K562 (cell line): ENCODE data around the gene ZC3H18.

Experiments
- CTCF ChIP-seq, 3 experiments: IDR thresholded peaks in 2 of 3; conservative IDR thresholded peaks in 1 of 3; 2 replicates each; pipeline ENCODE4 v1.5.1; 2011 to 2012; ENCODE audit warnings: low read length in 3 of 3, mild to moderate bottlenecking in 3 of 3, control low read depth in 2 of 3, improper control_type of control experiment in 1 of 3, inconsistent platforms in 1 of 3, low read depth in 1 of 3, mixed read lengths in 1 of 3, moderate library complexity in 1 of 3; ENCODE audit not compliant: insufficient read depth in 2 of 3
- JUND ChIP-seq, 2 experiments: IDR thresholded peaks; 2 replicates in 1 of 2; 3 replicates in 1 of 2; pipeline ENCODE4 v1.6.1; 2011; ENCODE audit warnings: borderline replicate concordance in 2 of 2, low read depth in 2 of 2, low read length in 2 of 2, improper control_type of control experiment in 1 of 2, missing biosample characterization in 1 of 2, missing genetic modification characterization in 1 of 2, missing genetic modification reagents in 1 of 2
- MYNN ChIP-seq, 2 experiments: sonication (generic); formaldehyde crosslinking in 1 of 2; IDR thresholded peaks; 2 replicates each; pipeline versions ENCODE4 v1.5.0 to v1.6.1; 2016 to 2020; ENCODE audit warnings: antibody characterized with exemption in 1 of 2, missing genetic modification reagents in 1 of 2
- POLR2A ChIP-seq: fragments of 450-650 bp; conservative IDR thresholded peaks from 2 replicates; pipeline ENCODE4 v1.6.1; 2016
- RBM34 ChIP-seq: fragments of 200-400 bp; formaldehyde crosslinking; IDR thresholded peaks from 2 replicates; pipeline ENCODE4 v1.6.1; 2018; ENCODE audit warnings: low read length, borderline replicate concordance; ENCODE audit not compliant: insufficient read depth

- TF ChIP-seq CTCF (IDR thresholded peaks at IDR 0.05 in 2 of 3, conservative IDR thresholded peaks at IDR 0.05 in 1 of 3; ENCODE audit: insufficient read depth in 2 of 3, low read depth in 1 of 3, low read length in 3 of 3) (no peak), JUND (IDR thresholded peaks at IDR 0.05; ENCODE audit: borderline replicate concordance, low read depth, low read length) (no peak), JUND (tag; IDR thresholded peaks at IDR 0.05; ENCODE audit: borderline replicate concordance, low read depth, low read length) (no peak), POLR2A (no peak), RBM34 (no peak), MYNN (IDR thresholded peaks at IDR 0.05) (no peak), MYNN (CRISPR knock-in tag; IDR thresholded peaks at IDR 0.05) (no peak)
These were observed 31.9 kb downstream of the ZC3H18 start for GRCh38 chr16:88602091-88602490.
